ENCODE results near the gene SPEM3. TPM values are rescaled to one million over a fixed set of nuclear protein-coding genes. Genes with fewer than 3 reads are reported as not detected.

SPEM3 gene
- total and polyA plus RNA-seq, 8 donors, result not detected

- Histone ChIP-seq H3K9me3 (no peaks in the 10 kb centered on the region), H3K27ac (peak overlapping the region; percentile 53 to 93), H3K36me3 (no peaks in the 10 kb centered on the region), H3K27me3 (no peaks in the 10 kb centered on the region), H3K4me1 (peaks cover 32 to 63% of the 10 kb centered on the region in 2 donors), H3K4me3 (no peak overlapping the region)
- no peak for DNase-seq
- ATAC-seq, result no peak
- TF ChIP-seq, protein P1, sequence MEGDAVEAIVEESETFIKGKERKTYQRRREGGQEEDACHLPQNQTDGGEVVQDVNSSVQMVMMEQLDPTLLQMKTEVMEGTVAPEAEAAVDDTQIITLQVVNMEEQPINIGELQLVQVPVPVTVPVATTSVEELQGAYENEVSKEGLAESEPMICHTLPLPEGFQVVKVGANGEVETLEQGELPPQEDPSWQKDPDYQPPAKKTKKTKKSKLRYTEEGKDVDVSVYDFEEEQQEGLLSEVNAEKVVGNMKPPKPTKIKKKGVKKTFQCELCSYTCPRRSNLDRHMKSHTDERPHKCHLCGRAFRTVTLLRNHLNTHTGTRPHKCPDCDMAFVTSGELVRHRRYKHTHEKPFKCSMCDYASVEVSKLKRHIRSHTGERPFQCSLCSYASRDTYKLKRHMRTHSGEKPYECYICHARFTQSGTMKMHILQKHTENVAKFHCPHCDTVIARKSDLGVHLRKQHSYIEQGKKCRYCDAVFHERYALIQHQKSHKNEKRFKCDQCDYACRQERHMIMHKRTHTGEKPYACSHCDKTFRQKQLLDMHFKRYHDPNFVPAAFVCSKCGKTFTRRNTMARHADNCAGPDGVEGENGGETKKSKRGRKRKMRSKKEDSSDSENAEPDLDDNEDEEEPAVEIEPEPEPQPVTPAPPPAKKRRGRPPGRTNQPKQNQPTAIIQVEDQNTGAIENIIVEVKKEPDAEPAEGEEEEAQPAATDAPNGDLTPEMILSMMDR (IDR thresholded peaks at IDR 0.05), result no peak
- intact Hi-C loops (cut with DNase I), result no loop called here
Measured at GRCh38 chr17:7476494-7476893, 47.8 kb downstream of the SPEM3 start.

DNA sequence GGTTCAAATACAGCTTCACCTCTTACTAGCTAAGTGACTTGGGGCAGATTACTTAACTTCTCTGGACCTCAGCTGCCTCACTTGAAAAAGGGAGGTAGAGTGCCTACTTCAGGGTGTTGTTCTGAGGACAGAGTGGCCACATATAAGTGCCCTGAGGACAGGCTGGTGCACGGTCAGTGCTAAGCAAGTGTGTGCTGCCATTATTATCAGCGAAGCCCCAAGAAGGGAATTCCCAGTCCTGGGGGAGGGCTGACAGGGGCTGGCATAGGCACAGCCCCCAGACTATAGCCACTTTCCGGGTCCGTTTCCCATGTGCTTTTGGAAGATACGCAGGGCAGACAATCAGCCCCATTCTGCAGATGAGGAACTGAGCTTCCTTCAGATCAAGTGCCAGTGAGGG is 48.3 kb downstream of the SPEM3 start:
- intact Hi-C loops (cut with DNase I), result no loop called here
- H3K36me3 ChIP-seq, result no peaks in the 10 kb centered on the region
- TF ChIP-seq, protein P1 (IDR thresholded peaks at IDR 0.05), result no peak
- ATAC-seq (no peak), DNase-seq (no peak)
- H3K4me3 ChIP-seq, result peak overlapping the region in 1 of 2 donors; percentile 86
- H3K27me3 ChIP-seq, result no peaks in the 10 kb centered on the region
- peaks cover 32 to 59% of the 10 kb centered on the region in 2 donors for H3K4me1 ChIP-seq
- H3K27ac ChIP-seq, result peak overlapping the region; percentile 93 to 100
- H3K9me3 ChIP-seq, result no peaks in the 10 kb centered on the region

DNA sequence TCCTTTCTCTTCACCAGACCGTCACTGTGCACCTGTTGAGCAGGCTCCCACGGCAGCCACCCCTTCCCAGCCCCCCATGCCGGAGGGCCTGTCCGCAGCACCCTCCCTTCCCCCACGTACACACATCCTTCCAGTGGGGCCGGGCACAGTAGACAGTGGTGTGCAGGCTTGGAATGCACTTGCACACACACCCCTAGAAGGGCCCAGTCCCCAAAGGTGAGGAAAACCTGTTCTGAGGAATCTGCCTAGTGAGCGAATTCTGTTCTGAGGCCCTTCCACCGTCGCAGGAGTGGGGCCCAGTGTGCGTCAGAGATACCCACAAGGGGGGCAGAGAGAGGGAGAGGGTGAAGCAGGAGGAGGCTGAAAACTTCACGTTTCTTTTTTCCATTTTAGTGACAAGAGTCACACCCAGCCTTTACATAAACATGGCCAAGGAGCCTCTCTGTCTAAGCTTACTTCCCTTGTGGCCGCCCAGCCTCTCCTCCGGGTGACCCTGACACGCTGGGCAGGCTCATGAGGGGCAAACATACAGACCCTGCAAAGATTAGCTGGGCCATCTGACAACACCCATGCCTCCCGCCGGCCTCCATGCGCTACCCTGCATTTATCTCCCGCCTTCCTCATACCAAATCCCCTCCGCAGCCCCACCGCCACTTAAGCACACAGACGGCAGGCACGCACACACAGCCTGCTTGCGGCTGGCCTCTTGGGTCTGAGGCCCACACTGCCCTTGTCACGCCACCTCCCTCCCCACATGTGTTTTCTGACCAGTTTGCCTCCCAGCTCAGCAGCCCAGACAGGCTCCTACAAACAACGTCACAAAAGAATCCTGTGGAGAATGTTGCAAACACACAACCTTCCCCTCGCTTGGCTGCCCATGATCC is 49.0 kb downstream of the SPEM3 start:
- Histone ChIP-seq H3K27me3 (no peaks in the 10 kb centered on the region), H3K27ac (peak overlapping the region; percentile 93 to 100), H3K9me3 (no peaks in the 10 kb centered on the region), H3K4me3 (peak overlapping the region; percentile 78 to 86), H3K36me3 (no peaks in the 10 kb centered on the region), H3K4me1 (peaks cover 32 to 59% of the 10 kb centered on the region in 2 donors)
- TF ChIP-seq, protein P1 (IDR thresholded peaks at IDR 0.05), result no peak
- DNase-seq (peak; percentile 46 to 81 (median 68)), ATAC-seq (peak; percentile 38)
- intact Hi-C loops (cut with DNase I), result no loop called here

DNA sequence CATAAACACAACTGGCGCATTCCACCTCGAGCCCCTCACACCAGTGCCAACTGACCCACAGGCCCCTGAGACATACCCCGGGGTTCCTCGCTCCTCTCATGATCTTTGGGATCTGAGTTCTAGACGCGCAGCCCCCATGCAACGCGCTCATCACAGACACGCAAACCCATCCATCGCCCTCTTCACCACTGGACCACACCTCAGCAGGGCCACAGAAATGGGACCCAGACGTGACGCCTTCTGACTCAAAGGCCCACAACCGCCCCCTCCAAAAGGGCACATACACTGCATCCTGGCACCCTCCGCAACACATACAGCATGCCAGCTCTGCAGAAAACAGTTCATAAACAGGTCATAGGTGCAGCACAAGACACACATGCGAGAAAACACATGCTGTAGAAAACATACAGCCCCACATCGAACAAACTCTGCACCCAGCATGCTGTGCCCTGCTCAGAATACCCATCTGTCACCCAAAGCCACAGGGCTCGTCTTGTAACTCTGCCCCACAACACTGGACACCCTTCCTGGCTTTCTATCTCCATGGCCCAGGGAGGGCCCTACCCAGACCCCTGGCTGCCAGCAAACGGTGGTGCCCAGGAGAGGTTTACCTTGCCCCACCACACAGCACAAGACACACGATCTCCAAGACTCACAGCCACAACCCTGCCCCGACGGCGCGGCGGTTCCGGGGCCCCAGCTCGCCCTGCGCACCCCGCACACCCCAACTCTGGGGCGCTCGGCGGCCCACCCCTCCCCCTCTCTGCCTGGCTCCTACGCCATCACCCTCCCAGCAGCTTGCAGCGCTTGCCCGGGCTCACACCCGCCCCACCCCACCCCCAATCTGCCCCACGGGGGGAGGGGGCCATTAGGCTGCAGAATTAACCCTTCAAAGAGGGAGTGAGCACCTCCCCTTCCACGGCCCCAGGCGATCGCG is 49.9 kb downstream of the SPEM3 start:
- DNase-seq (peak; percentile 36 to 88 (median 72)), ATAC-seq (peak; percentile 31)
- H3K36me3 ChIP-seq, result no peaks in the 10 kb centered on the region
- no peaks in the 10 kb centered on the region for H3K9me3 ChIP-seq
- TF ChIP-seq, protein P1 (IDR thresholded peaks at IDR 0.05), result no peak
- H3K27me3 ChIP-seq, result no peaks in the 10 kb centered on the region
- peak overlapping the region; percentile 93 to 100 for H3K27ac ChIP-seq
- intact Hi-C loops (cut with DNase I), result no loop called here
- peaks cover 35 to 65% of the 10 kb centered on the region in 2 donors for H3K4me1 ChIP-seq
- peak overlapping the region; percentile 78 to 86 for H3K4me3 ChIP-seq

Data from left lung (tissue), 10 donors.